ENCODE results near the gene LHFPL2.
A peak's percentile ranks its signal among the peaks of the same experiment; 100 is the strongest.

Gene LHFPL2

GRCh38 chr5:78509145-78509865 is 139.3 kb downstream of the LHFPL2 start:
- no peak for DNase-seq (ENCODE audit: insufficient read length, low spot score)
- no peak for FAIRE-seq

DNA sequence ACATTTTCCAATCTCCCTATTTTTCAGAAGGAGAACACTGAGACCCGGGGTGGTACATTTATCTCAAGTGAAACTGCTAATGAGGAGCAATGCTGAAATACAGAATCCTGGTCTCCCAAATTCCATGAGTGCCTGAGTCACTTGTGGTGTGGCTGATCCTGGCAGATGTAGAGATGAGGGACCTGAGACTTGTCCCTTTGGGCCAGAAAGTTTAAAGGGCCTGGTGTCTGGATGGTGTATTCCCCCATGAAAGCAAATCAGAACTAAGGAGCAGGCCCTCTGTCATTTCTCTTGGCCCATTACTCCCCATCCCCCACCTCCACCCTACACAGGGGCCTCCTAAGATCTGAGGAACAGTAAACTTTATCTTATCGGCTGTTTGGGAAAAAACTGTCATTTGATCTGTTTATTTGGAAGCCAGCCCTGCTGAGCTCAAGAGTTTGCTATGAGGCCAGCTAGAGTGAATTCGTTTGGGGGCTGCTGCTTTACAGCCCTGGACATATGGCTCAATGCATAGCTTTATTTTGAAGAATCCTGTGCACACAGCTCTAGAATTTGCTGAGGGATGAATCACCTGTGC is 140.3 kb downstream of the LHFPL2 start:
- FAIRE-seq (no peak), DNase-seq (ENCODE audit: insufficient read length, low spot score) (no peak)

GRCh38 chr5:78507531-78507930 is 141.0 kb downstream of the LHFPL2 start:
- FAIRE-seq (no peak), DNase-seq (ENCODE audit: insufficient read length, low spot score) (no peak)

- DNase-seq (ENCODE audit: insufficient read length, low spot score) (no peak), FAIRE-seq (no peak)
Observed at GRCh38 chr5:78506261-78507024, 142.1 kb downstream of the LHFPL2 start.

DNA sequence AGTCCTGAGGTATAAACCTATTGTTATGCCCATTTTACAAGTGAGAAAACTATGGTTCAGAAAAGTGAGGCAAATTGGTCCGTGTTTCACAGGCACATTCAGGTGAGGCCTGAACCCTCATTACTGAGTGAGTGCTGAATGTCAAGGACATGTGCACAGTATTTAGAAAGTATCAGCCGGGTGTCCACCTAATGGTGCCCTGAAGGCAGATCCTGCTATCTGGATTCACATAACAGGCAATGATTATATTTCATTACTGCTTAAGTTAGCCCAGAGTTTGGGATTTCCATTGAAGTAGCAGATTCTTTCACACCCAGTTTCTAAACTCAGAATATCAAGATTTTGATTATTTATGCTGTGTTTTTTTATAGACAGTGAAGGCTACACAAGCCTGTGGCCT is 142.7 kb downstream of the LHFPL2 start:
- no peak for DNase-seq (ENCODE audit: insufficient read length, low spot score)
- FAIRE-seq: no peak

- FAIRE-seq (no peak), DNase-seq (ENCODE audit: insufficient read length, low spot score) (no peak)
Observed at GRCh38 chr5:78504704-78505677, 143.6 kb downstream of the LHFPL2 start.

- DNase-seq (ENCODE audit: insufficient read length, low spot score) (no peak), FAIRE-seq (no peak)
Observed at GRCh38 chr5:78503958-78504653, 144.5 kb downstream of the LHFPL2 start.

DNA sequence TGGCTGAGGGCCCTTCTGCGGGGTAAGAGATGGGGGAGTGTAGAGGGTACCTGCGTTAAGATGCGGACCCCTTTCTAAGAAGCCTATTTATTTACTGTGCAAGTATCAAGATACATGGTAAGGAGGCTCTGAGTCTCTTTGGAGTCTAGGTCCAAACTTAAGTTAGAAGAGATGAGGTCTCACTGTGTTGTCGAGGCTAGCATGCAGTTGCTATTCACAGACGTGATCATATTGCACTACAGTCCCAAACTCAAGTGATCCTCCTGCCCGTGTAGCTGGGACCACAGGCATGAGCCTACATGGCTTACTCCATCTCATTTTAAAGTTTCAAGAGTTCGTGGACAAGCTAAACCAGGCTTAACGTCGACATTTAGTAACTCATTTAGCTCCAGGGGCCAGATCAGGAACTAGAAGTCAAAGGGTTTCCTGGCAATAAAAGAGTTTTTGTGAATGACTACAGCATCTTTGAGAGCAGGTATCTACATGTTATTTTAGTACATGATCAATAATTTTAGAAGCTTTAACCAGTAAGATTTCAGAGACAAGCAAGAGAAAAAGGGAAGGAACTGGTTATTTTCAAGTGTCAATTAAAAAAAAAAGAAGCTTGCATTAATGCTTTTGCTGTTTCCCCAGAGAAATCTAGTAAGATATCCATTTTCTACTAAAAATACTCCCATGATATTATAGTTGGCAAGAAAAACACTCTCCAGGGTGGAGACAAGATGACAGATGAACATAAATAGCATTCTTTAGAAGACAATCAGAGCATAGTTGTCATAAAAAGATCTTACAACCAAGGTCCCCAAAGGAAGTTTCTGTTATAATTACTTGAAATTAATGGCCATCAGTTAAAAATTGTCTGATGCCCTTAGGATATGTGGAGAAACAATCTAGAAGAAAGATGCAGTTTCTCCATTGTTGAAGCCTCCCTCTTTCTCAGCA is 146.9 kb downstream of the LHFPL2 start:
- FAIRE-seq (no peak), DNase-seq (ENCODE audit: insufficient read length, low spot score) (no peak)

DNA sequence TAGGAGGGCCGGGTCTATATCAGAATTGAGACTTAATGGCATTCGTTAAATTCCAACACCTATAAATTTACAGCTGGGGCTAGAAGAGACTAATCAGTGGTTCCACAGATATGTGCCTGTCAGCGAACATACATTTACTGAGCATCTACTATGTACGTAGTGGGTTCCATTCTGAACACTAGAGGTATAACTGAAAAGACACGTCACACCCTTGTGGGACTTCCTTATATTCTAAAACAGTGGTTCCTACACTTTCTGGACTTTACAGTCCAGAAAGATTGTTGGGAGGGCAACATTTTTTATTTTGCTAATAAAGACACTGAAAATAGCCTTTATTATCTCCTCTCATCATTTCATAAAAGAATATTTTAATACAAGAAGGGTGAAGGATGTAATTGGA is 147.7 kb downstream of the LHFPL2 start:
- no peak for FAIRE-seq
- no peak for DNase-seq (ENCODE audit: insufficient read length, low spot score)

DNA sequence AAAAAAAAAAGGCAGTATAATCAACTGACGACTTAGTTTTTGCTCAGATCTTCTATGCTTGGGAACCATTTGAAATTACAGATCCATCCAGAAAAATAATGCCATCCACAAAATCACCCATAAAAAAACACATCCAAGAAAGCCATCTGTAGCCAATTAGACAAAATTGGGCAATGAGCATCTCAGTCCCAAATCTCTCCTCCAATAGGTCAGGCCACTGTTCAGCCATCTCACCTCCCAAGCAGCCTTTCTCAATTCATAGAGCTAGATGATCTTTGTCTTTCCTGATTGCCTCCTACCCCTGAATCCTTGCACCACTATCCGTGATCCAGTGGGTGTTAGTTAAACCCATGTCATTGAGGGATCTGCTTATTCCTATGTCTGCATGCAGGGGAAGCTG is 148.5 kb downstream of the LHFPL2 start:
- FAIRE-seq (no peak), DNase-seq (ENCODE audit: insufficient read length, low spot score) (no peak)

DNA sequence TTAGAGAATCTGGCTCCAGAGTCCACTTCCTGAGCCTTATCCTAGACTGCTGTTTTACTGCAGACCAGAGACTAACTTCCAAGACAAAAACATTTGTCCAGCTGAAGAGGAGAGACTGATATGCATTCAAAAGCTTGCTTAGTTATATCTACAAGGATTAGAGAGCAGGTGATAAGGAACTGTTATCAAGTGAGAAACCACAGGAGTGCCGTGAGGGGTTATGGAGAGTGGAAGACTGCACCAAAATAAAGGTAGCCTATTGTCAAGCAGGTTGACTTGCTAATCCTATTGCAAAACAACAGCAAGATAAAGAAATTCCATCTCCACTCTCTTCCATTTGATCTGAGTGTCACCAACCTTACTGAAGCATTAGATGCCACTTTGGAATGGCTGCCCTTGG is 149.1 kb downstream of the LHFPL2 start:
- DNase-seq (ENCODE audit: insufficient read length, low spot score) (no peak), FAIRE-seq (no peak)

GRCh38 chr5:78497573-78498533 is 150.7 kb downstream of the LHFPL2 start:
- DNase-seq (ENCODE audit: insufficient read length, low spot score): no peak
- FAIRE-seq: peak; percentile 92

GRCh38 chr5:78496373-78496772 is 152.2 kb downstream of the LHFPL2 start:
- FAIRE-seq (no peak), DNase-seq (ENCODE audit: insufficient read length, low spot score) (no peak)

GRCh38 chr5:78495800-78496199 is 152.8 kb downstream of the LHFPL2 start:
- DNase-seq (ENCODE audit: insufficient read length, low spot score) (no peak), FAIRE-seq (no peak)

DNA sequence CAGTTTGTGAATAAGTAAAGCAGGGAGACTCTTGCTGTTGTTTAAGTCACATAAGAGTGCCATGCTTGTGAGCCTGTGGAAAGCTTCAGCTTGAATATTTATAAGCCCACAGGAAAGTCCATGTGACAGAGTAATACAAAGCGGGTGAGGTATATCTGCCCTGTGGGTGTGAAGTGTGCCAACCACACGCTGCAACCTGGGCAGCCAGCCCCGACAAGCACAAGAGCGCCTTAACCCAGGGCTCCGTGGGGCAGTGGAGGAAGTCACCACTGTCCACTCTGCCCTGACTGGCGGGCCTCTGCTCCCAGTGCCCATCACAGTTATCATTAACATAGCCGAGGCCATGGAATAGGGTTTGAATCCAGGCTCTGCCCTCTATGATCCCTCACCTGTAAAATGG is 155.9 kb downstream of the LHFPL2 start:
- DNase-seq (ENCODE audit: insufficient read length, low spot score): no peak
- no peak for FAIRE-seq

- DNase-seq (ENCODE audit: insufficient read length, low spot score) (no peak), FAIRE-seq (no peak)
Observed at GRCh38 chr5:78492224-78492623, 156.3 kb downstream of the LHFPL2 start.

DNA sequence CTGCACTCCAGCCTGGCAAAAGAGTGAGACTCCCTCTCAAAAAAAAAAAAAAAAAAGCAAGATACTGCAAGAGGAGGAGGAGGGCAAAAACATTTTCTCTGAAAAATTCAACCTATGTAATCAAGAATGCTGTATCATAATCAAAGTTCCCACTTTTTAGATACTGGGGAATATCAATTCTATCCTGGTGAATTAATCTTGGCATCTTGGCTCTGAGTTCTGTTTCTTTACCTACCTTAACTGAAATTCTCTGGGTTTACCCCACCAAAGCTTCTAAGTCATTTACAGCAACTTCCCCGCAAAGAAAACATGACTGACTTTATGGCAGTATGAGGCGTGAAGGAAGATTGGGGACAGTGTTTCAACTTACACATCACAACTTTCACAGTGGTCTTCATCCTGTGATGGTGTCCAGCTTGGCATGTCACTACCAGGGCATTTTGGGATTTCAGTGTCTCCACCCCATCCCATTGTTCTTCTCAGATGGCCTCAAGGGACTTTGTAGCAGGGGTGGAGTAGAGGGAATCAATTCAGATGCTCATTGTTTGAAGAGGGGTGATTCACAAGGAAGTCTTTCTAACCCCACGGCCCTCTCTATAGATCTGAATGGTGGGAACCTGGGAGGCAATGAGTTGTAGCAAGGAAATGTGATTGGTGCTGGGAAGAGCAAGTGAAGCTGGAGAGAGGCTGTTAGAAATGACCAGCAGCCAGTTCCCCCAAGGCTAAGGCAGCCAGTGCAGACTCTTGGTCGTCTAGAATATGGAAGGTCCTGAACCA is 157.7 kb downstream of the LHFPL2 start:
- no peak for FAIRE-seq

More for the DNA sequence above, 157.7 kb downstream of the LHFPL2 start:
- DNase-seq (ENCODE audit: insufficient read length, low spot score): no peak
